Measurements from ENCODE around the gene SMCO4.
A peak's percentile ranks its signal among the peaks of the same experiment; 100 is the strongest.
"Not testable (repeated sequence)": the region's sequence is repeated elsewhere in the genome, so short reads cannot be mapped to it uniquely, and the experiment has no call there.

SMCO4 gene

GRCh38 chr11:93477684-93478234 is 65.4 kb downstream of the SMCO4 start:
- no peak for DNase-seq (ENCODE audit: low read depth in 2 of 2)

- DNase-seq (ENCODE audit: low read depth in 2 of 2), result no peak
These were observed 66.4 kb downstream of the SMCO4 start for GRCh38 chr11:93476796-93477195.

- DNase-seq (ENCODE audit: low read depth in 2 of 2), result no peak
These were observed 69.1 kb downstream of the SMCO4 start for GRCh38 chr11:93474123-93474522.

- DNase-seq (ENCODE audit: low read depth in 2 of 2), result no peak
These were observed 74.9 kb downstream of the SMCO4 start for GRCh38 chr11:93468290-93468689.

- no peak for DNase-seq (ENCODE audit: low read depth in 2 of 2)
These were observed 76.1 kb downstream of the SMCO4 start for GRCh38 chr11:93467054-93467453.

GRCh38 chr11:93464927-93465540 is 78.2 kb downstream of the SMCO4 start:
- no peak for DNase-seq (ENCODE audit: low read depth in 2 of 2)

- not testable (repeated sequence) for DNase-seq (ENCODE audit: low read depth in 2 of 2)
These were observed 79.5 kb downstream of the SMCO4 start for GRCh38 chr11:93463666-93464065.

GRCh38 chr11:93458286-93458685 is 84.9 kb downstream of the SMCO4 start:
- DNase-seq (ENCODE audit: low read depth in 2 of 2), result no peak

GRCh38 chr11:93444617-93445073 is 98.5 kb downstream of the SMCO4 start:
- peak in 1 of 2 donors; percentile 15 for DNase-seq (ENCODE audit: low read depth in 2 of 2)

GRCh38 chr11:93443232-93443631 is 100.0 kb downstream of the SMCO4 start:
- not testable (repeated sequence) for DNase-seq (ENCODE audit: low read depth in 2 of 2)

GRCh38 chr11:93432247-93432646 is 110.9 kb downstream of the SMCO4 start:
- DNase-seq (ENCODE audit: low read depth in 2 of 2), result no peak
